Trophoblast cell (in vitro differentiated cells and primary cell): ENCODE results near the gene PCDHB13.

Experiments
- DNase-seq, 2 donors: peaks; one replicate each; pipeline ENCODE4 v3.0.0-alpha.2; 2016
- H2AFZ ChIP-seq: 2 replicates; pipeline ENCODE4 v1.6.1; 2013; ENCODE audit warnings: low read length, moderate library complexity, mild to moderate bottlenecking; ENCODE audit not compliant: insufficient read depth, poor library complexity
- H2AK5ac ChIP-seq: 2 replicates; pipeline ENCODE4 v1.6.1; 2013; ENCODE audit warnings: mild to moderate bottlenecking, low read length
- H2BK120ac ChIP-seq: 2 replicates; pipeline ENCODE4 v1.6.1; 2013; ENCODE audit warnings: low read length, mild to moderate bottlenecking, moderate library complexity; ENCODE audit not compliant: insufficient read depth, poor library complexity
- H2BK12ac ChIP-seq: 2 replicates; pipeline ENCODE4 v1.6.1; 2013; ENCODE audit warnings: mild to moderate bottlenecking, low read length, moderate library complexity
- H2BK5ac ChIP-seq: 2 replicates; pipeline ENCODE4 v1.6.1; 2013; ENCODE audit warnings: low read length, low read depth, moderate library complexity, mild to moderate bottlenecking; ENCODE audit not compliant: poor library complexity
- H3K14ac ChIP-seq: 2 replicates; pipeline ENCODE4 v1.6.1; 2013; ENCODE audit warnings: mild to moderate bottlenecking, low read length
- H3K18ac ChIP-seq: 2 replicates; pipeline ENCODE4 v1.6.1; 2013; ENCODE audit warnings: mild to moderate bottlenecking, low read length
- H3K23ac ChIP-seq: 2 replicates; pipeline ENCODE4 v1.6.1; 2013; ENCODE audit warnings: low read length
- H3K27ac ChIP-seq: 2 replicates; pipeline ENCODE4 v1.5.1; 2013; ENCODE audit warnings: low read depth, mild to moderate bottlenecking, inconsistent platforms, low read length, moderate library complexity
- H3K27me3 ChIP-seq: 2 replicates; pipeline ENCODE4 v1.6.1; 2013; ENCODE audit warnings: inconsistent platforms, mild to moderate bottlenecking, low read length, moderate library complexity; ENCODE audit not compliant: insufficient read depth
- H3K36me3 ChIP-seq, 2 experiments: 1 replicate in 1 of 2; 2 replicates in 1 of 2; pipeline ENCODE4 v1.6.1; 2013; ENCODE audit warnings: low read length in 2 of 2, mild to moderate bottlenecking in 2 of 2, moderate library complexity in 1 of 2; ENCODE audit not compliant: insufficient read depth in 2 of 2, control insufficient read depth in 1 of 2
- H3K4ac ChIP-seq: 2 replicates; pipeline ENCODE4 v1.6.1; 2013; ENCODE audit warnings: low read depth, mild to moderate bottlenecking, low read length, moderate library complexity
- H3K4me1 ChIP-seq, 2 experiments: 1 replicate in 1 of 2; 2 replicates in 1 of 2; pipeline ENCODE4 v1.6.1; 2013; ENCODE audit warnings: low read length in 2 of 2, mild to moderate bottlenecking in 2 of 2, moderate library complexity in 1 of 2; ENCODE audit not compliant: insufficient read depth in 2 of 2, control insufficient read depth in 1 of 2
- H3K4me2 ChIP-seq: 2 replicates; pipeline ENCODE4 v1.6.1; 2013; ENCODE audit warnings: inconsistent platforms, mild to moderate bottlenecking, low read length, moderate library complexity
- H3K4me3 ChIP-seq: 2 replicates; pipeline ENCODE4 v1.5.1; 2013; ENCODE audit warnings: mild to moderate bottlenecking, low read depth, low read length, inconsistent platforms
- H3K79me1 ChIP-seq: one replicate; pipeline ENCODE4 v1.6.1; 2013; ENCODE audit warnings: low read length
- H3K79me2 ChIP-seq: 2 replicates; pipeline ENCODE4 v1.6.1; 2013; ENCODE audit warnings: low read length, mild to moderate bottlenecking; ENCODE audit not compliant: control insufficient read depth, insufficient read depth, poor library complexity
- H3K9ac ChIP-seq: 2 replicates; pipeline ENCODE4 v1.6.1; 2013; ENCODE audit warnings: mild to moderate bottlenecking, low read length
- H3K9me3 ChIP-seq: 2 replicates; pipeline ENCODE4 v1.6.1; 2013; ENCODE audit warnings: low read depth, mild to moderate bottlenecking, control low read depth, inconsistent platforms, low read length; ENCODE audit not compliant: insufficient read depth
- H4K12ac ChIP-seq: 2 replicates; pipeline ENCODE4 v1.6.1; 2013; ENCODE audit warnings: low read depth, mild to moderate bottlenecking, low read length, moderate library complexity
- H4K8ac ChIP-seq: 2 replicates; pipeline ENCODE4 v1.6.1; 2013; ENCODE audit warnings: low read depth, mild to moderate bottlenecking, low read length, moderate library complexity
- H4K91ac ChIP-seq: one replicate; pipeline ENCODE4 v1.6.1; 2013; ENCODE audit warnings: low read depth, mild to moderate bottlenecking, low read length, moderate library complexity
- WGBS: extraction: QIAGEN DNeasy Blood & Tissue Kit; methylation state at CpG from one replicate; pipeline ENCODE4 v1.1.7; 2013; ENCODE audit warnings: missing lambda C conversion rate; ENCODE audit not compliant: insufficient read length, insufficient coverage; ENCODE audit errors: extremely low coverage; 5-methylcytosine and 5-hydroxymethylcytosine counted together

PCDHB13 gene

DNA sequence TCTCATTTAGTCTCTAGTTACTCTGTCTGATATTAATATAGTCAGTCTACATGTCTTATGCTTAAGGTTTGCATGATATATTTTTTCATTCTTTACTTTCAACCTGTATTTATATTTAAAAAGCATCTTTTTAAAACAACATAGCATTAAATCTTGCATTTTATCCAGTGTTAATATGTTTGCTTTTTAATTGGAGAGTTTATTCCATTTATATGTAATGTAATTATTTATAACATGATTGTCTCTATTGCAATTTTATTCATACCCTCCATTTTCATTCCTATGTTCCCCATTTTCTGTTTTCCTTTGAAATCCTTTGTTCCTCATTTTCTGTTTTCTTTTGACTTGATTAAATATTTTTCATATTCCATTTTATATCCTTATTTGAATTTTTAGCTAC is 44.7 kb downstream of the PCDHB13 start:
- peaks cover 8% of the 10 kb centered on the region for H3K9me3 ChIP-seq
- H2BK120ac ChIP-seq, result no peak overlapping the region
- H4K91ac ChIP-seq, result no peak overlapping the region
- no peaks in the 10 kb centered on the region for H3K4me1 ChIP-seq
- H4K12ac ChIP-seq, result no peak overlapping the region
- H3K14ac ChIP-seq, result no peak overlapping the region
- no peak overlapping the region for H2BK12ac ChIP-seq
- no peak overlapping the region for H3K9ac ChIP-seq
- no peak overlapping the region for H2AK5ac ChIP-seq
- H3K27me3 ChIP-seq, result no peaks in the 10 kb centered on the region
- no peak overlapping the region for H4K8ac ChIP-seq
- H3K79me1 ChIP-seq, result no peaks in the 10 kb centered on the region
- no peak for DNase-seq
- no peak overlapping the region for H2AFZ ChIP-seq
- no peaks in the 10 kb centered on the region for H3K79me2 ChIP-seq
- no peak overlapping the region for H3K18ac ChIP-seq
- no peaks in the 10 kb centered on the region for H3K36me3 ChIP-seq
- H3K27ac ChIP-seq, result no peak overlapping the region
- no peak overlapping the region for H3K23ac ChIP-seq
- H3K4ac ChIP-seq, result no peak overlapping the region
- H2BK5ac ChIP-seq, result no peak overlapping the region
- H3K4me2 ChIP-seq, result no peak overlapping the region
- no peak overlapping the region for H3K4me3 ChIP-seq

GRCh38 chr5:141258948-141259347 is 45.2 kb downstream of the PCDHB13 start:
- H3K9ac ChIP-seq, result no peak overlapping the region
- no peak overlapping the region for H3K4me2 ChIP-seq
- no peak overlapping the region for H3K4me3 ChIP-seq
- H2AFZ ChIP-seq, result no peak overlapping the region
- H3K4ac ChIP-seq, result no peak overlapping the region
- H3K27me3 ChIP-seq, result no peaks in the 10 kb centered on the region
- no peak overlapping the region for H3K18ac ChIP-seq
- H3K9me3 ChIP-seq, result peaks cover 8% of the 10 kb centered on the region
- H3K4me1 ChIP-seq, result no peaks in the 10 kb centered on the region
- DNase-seq, result no peak
- H3K79me1 ChIP-seq, result no peaks in the 10 kb centered on the region
- no peak overlapping the region for H2AK5ac ChIP-seq
- no peaks in the 10 kb centered on the region for H3K79me2 ChIP-seq
- H3K36me3 ChIP-seq, result no peaks in the 10 kb centered on the region
- H4K12ac ChIP-seq, result no peak overlapping the region
- H4K91ac ChIP-seq, result no peak overlapping the region
- H4K8ac ChIP-seq, result no peak overlapping the region
- no peak overlapping the region for H2BK12ac ChIP-seq
- H3K14ac ChIP-seq, result no peak overlapping the region
- no peak overlapping the region for H2BK5ac ChIP-seq
- no peak overlapping the region for H3K23ac ChIP-seq
- H2BK120ac ChIP-seq, result no peak overlapping the region
- H3K27ac ChIP-seq, result no peak overlapping the region

- Histone ChIP-seq H3K9ac (no peak overlapping the region), H2BK120ac (no peak overlapping the region), H3K27me3 (no peaks in the 10 kb centered on the region), H2AFZ (no peak overlapping the region), H3K18ac (no peak overlapping the region), H3K4me3 (no peak overlapping the region), H2AK5ac (no peak overlapping the region), H3K14ac (no peak overlapping the region), H3K79me2 (no peaks in the 10 kb centered on the region), H4K12ac (no peak overlapping the region), H4K8ac (no peak overlapping the region), H3K79me1 (no peaks in the 10 kb centered on the region), H3K27ac (no peak overlapping the region), H3K4ac (no peak overlapping the region), H3K23ac (no peak overlapping the region), H4K91ac (no peak overlapping the region), H2BK12ac (no peak overlapping the region), H2BK5ac (no peak overlapping the region), H3K36me3 (no peaks in the 10 kb centered on the region), H3K9me3 (peaks cover 8% of the 10 kb centered on the region), H3K4me2 (no peak overlapping the region), H3K4me1 (no peaks in the 10 kb centered on the region)
- WGBS, result no CpG with 5 or more reads among the region's 5 CpGs
- DNase-seq, result no peak
Observed at GRCh38 chr5:141260458-141261237, 46.9 kb downstream of the PCDHB13 start.

DNA sequence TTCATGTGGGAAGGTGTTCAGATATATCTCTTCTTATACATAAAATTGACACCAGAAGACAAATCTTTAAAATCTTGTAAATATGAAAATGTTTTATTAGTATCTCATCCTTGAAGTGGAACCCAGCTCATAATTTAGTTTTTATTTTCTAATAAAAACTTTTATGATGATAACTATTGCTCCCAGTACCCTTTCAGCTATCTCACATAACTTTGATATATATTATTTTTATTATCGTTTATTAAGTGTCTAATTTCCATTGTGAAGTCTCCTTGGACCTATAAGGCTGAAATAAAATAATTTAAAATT is 47.5 kb downstream of the PCDHB13 start:
- no peak overlapping the region for H2BK120ac ChIP-seq
- H3K79me2 ChIP-seq, result no peaks in the 10 kb centered on the region
- no peak overlapping the region for H2AFZ ChIP-seq
- no peak overlapping the region for H3K4me3 ChIP-seq
- no peak overlapping the region for H2BK12ac ChIP-seq
- H3K36me3 ChIP-seq, result no peaks in the 10 kb centered on the region
- no peak overlapping the region for H3K23ac ChIP-seq
- no peak overlapping the region for H3K18ac ChIP-seq
- H2BK5ac ChIP-seq, result no peak overlapping the region
- no peak overlapping the region for H3K14ac ChIP-seq
- H3K9me3 ChIP-seq, result peaks cover 8% of the 10 kb centered on the region
- WGBS, result no CpG with 5 or more reads among the region's 1 CpG
- DNase-seq, result no peak
- H3K79me1 ChIP-seq, result no peaks in the 10 kb centered on the region
- no peaks in the 10 kb centered on the region for H3K27me3 ChIP-seq
- H2AK5ac ChIP-seq, result no peak overlapping the region
- no peak overlapping the region for H3K4ac ChIP-seq
- no peaks in the 10 kb centered on the region for H3K4me1 ChIP-seq
- H4K91ac ChIP-seq, result no peak overlapping the region
- no peak overlapping the region for H3K27ac ChIP-seq
- H3K4me2 ChIP-seq, result no peak overlapping the region
- no peak overlapping the region for H4K12ac ChIP-seq
- H3K9ac ChIP-seq, result no peak overlapping the region
- no peak overlapping the region for H4K8ac ChIP-seq
